Measurements from ENCODE around the gene DIRAS3. TPM values are rescaled to one million over a fixed set of nuclear protein-coding genes. Genes with fewer than 3 reads are reported as not detected.
"Not testable (repeated sequence)": the region's sequence is repeated elsewhere in the genome, so short reads cannot be mapped to it uniquely, and the experiment has no call there.

DIRAS3 gene
- polyA plus RNA-seq, 6 donors from 2014 or later = not detected

DNA sequence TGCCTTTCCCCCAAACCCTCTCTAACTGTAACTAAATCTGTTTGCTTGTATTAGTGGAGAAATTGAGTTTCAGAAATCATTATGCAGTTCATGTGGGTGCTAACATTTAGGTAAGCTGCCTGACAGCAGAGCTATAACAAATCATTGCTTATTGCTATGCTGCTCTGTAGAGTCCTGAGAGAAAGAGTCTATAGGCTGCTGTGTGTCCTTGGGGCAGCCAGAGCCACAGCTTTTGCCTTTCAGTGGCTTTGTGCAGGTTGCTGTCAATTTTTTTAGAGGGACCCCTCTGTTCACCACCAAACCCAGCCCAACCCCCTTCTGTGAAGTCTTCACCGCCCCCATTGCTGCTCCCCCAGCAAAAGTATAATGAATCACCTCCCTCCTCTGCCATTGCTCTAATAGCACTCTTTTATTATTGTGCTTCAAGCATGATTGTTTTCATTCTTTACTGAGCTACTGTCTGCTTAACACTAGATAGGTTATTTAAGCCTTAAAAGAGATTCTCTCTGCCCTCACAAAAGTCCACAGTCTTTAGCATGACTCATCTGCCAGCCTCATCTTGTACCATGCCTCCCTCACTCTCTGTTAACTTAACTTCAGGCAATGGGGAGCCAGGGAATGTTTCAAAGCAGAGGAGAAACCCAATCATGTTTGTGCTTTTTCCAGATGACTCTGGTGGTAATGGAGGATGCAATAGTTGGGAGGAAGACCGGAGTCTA lies 38.6 kb downstream of the DIRAS3 start:
- peaks cover 0 to 4% (median 0%) of the 10 kb centered on the region in 3 donors for H3K27me3 Mint-ChIP-seq
- H3K9me3 Mint-ChIP-seq = peaks cover 0 to 3% (median 0%) of the 10 kb centered on the region in 7 donors
- no peak overlapping the region for H3K27ac Mint-ChIP-seq
- ATAC-seq (ENCODE audit: low read depth in 2 of 2) = no peak
- no peaks in the 10 kb centered on the region for H3K4me1 Mint-ChIP-seq
- no peak overlapping the region for H3K4me3 Mint-ChIP-seq
- H3K36me3 Mint-ChIP-seq = no peaks in the 10 kb centered on the region
- no peak for DNase-seq

- Mint-ChIP-seq H3K36me3 (no peaks in the 10 kb centered on the region), H3K4me1 (no peaks in the 10 kb centered on the region), H3K27me3 (peaks cover 0 to 4% (median 0%) of the 10 kb centered on the region in 3 donors), H3K27ac (no peak overlapping the region), H3K9me3 (peaks cover 0 to 6% (median 3%) of the 10 kb centered on the region in 7 donors), H3K4me3 (no peak overlapping the region)
- no peak for ATAC-seq (ENCODE audit: low read depth in 2 of 2)
- DNase-seq = no peak
These were observed 39.9 kb downstream of the DIRAS3 start for GRCh38 chr1:68010543-68010942.

- Mint-ChIP-seq H3K4me1 (no peaks in the 10 kb centered on the region), H3K27ac (no peak overlapping the region), H3K36me3 (no peaks in the 10 kb centered on the region), H3K4me3 (no peak overlapping the region), H3K27me3 (peaks cover 0 to 4% (median 0%) of the 10 kb centered on the region in 3 donors), H3K9me3 (peaks cover 0 to 6% (median 3%) of the 10 kb centered on the region in 7 donors)
- ATAC-seq (ENCODE audit: low read depth in 2 of 2) (no peak), DNase-seq (no peak)
These were observed 40.3 kb downstream of the DIRAS3 start for GRCh38 chr1:68010090-68010489.

- not testable (repeated sequence) for H3K36me3 Mint-ChIP-seq; H3K4me3 Mint-ChIP-seq; DNase-seq; ATAC-seq (ENCODE audit: low read depth in 2 of 2); H3K27ac Mint-ChIP-seq; H3K27me3 Mint-ChIP-seq; H3K4me1 Mint-ChIP-seq
- H3K9me3 Mint-ChIP-seq = peaks cover 6 to 31% (median 25%) of the 10 kb centered on the region in 7 donors
These were observed 46.8 kb downstream of the DIRAS3 start for GRCh38 chr1:68003626-68004025.

GRCh38 chr1:68000191-68000590 lies 50.2 kb downstream of the DIRAS3 start:
- ATAC-seq (ENCODE audit: low read depth in 2 of 2) (no peak), DNase-seq (no peak)
- Mint-ChIP-seq H3K9me3 (peaks cover 5 to 28% (median 23%) of the 10 kb centered on the region in 7 donors), H3K27ac (no peak overlapping the region), H3K27me3 (no peaks in the 10 kb centered on the region), H3K4me3 (no peak overlapping the region), H3K4me1 (no peaks in the 10 kb centered on the region), H3K36me3 (no peaks in the 10 kb centered on the region)

DNA sequence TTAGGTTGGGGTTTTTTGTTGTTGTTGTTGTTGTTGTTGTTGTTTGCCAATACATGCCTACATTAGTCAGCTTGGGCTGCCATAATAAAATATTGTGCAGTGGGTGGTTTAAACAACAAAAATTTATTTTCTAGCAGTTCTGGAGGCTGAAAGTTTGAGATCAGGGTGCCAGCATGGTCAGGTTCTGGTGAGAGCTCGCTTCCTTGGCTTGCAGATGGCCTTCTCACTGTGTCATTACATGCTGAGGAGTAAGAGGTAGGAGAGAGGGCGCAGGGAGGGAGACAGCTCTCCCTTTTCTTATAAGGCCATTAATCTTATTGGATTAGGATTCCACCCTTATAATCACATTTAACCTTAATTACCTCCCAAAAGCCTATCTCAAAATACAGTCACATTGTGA lies 52.7 kb downstream of the DIRAS3 start:
- Mint-ChIP-seq H3K27me3 (no peaks in the 10 kb centered on the region), H3K4me3 (no peak overlapping the region), H3K9me3 (peaks cover 5 to 42% (median 26%) of the 10 kb centered on the region in 7 donors), H3K4me1 (no peaks in the 10 kb centered on the region), H3K36me3 (no peaks in the 10 kb centered on the region), H3K27ac (no peak overlapping the region)
- DNase-seq (no peak), ATAC-seq (ENCODE audit: low read depth in 2 of 2) (no peak)

Other genes with a start within 250 kb of the DIRAS3 start
- gene GNG12, start 217.2 kb downstream of the DIRAS3 start, polyA plus RNA-seq (ENCODE audit: low read depth in 6 of 6) = not detected
- gene WLS, start 181.9 kb upstream of the DIRAS3 start, polyA plus RNA-seq (ENCODE audit: low read depth in 6 of 6) = under 1 TPM in 1 of 6 donors, not detected in 5; 0.78 TPM

All from naive B cell (primary cell).